ENCODE measurements around the gene TIAM1.
"Not testable (repeated sequence)": the region's sequence is repeated elsewhere in the genome, so short reads cannot be mapped to it uniquely, and the experiment has no call there.

The TIAM1 gene

GRCh38 chr21:31235671-31236450 lies 108.2 kb downstream of the TIAM1 start:
- no peak overlapping the region for H3K4me3 ChIP-seq (ENCODE audit: low read length in 2 of 2)
- H3K27ac ChIP-seq (ENCODE audit: low read length) = no peak overlapping the region
- no peaks in the 10 kb centered on the region for H3K27me3 ChIP-seq (ENCODE audit: control insufficient read depth in 1 of 2, insufficient read depth in 2 of 2, low read length in 2 of 2)
- no peaks in the 10 kb centered on the region for H3K36me3 ChIP-seq (ENCODE audit: control insufficient read depth in 2 of 2, insufficient read depth in 2 of 2, low read length in 2 of 2)
- H3K9me3 ChIP-seq (ENCODE audit: control insufficient read depth in 2 of 2, low read length in 2 of 2) = peaks cover 7 to 8% of the 10 kb centered on the region in 2 donors
- no peaks in the 10 kb centered on the region for H3K4me1 ChIP-seq (ENCODE audit: control insufficient read depth, insufficient read depth, low read length)
- no peak overlapping the region for H3K9ac ChIP-seq (ENCODE audit: low read length in 2 of 2)

GRCh38 chr21:31234936-31235335 lies 109.1 kb downstream of the TIAM1 start:
- Histone ChIP-seq H3K9ac (ENCODE audit: low read length in 2 of 2) (no peak overlapping the region), H3K4me3 (ENCODE audit: low read length in 2 of 2) (no peak overlapping the region), H3K4me1 (ENCODE audit: control insufficient read depth, insufficient read depth, low read length) (no peaks in the 10 kb centered on the region), H3K27ac (ENCODE audit: low read length) (no peak overlapping the region), H3K27me3 (ENCODE audit: control insufficient read depth in 1 of 2, insufficient read depth in 2 of 2, low read length in 2 of 2) (no peaks in the 10 kb centered on the region), H3K36me3 (ENCODE audit: control insufficient read depth in 2 of 2, insufficient read depth in 2 of 2, low read length in 2 of 2) (no peaks in the 10 kb centered on the region), H3K9me3 (ENCODE audit: control insufficient read depth in 2 of 2, low read length in 2 of 2) (peaks cover 1 to 2% of the 10 kb centered on the region in 2 donors)

- no peaks in the 10 kb centered on the region for H3K9me3 ChIP-seq (ENCODE audit: control insufficient read depth in 2 of 2, low read length in 2 of 2)
- no peaks in the 10 kb centered on the region for H3K36me3 ChIP-seq (ENCODE audit: control insufficient read depth in 2 of 2, insufficient read depth in 2 of 2, low read length in 2 of 2)
- no peak overlapping the region for H3K9ac ChIP-seq (ENCODE audit: low read length in 2 of 2)
- no peaks in the 10 kb centered on the region for H3K27me3 ChIP-seq (ENCODE audit: control insufficient read depth in 1 of 2, insufficient read depth in 2 of 2, low read length in 2 of 2)
- no peak overlapping the region for H3K27ac ChIP-seq (ENCODE audit: low read length)
- no peaks in the 10 kb centered on the region for H3K4me1 ChIP-seq (ENCODE audit: control insufficient read depth, insufficient read depth, low read length)
- no peak overlapping the region for H3K4me3 ChIP-seq (ENCODE audit: low read length in 2 of 2)
Measured at GRCh38 chr21:31233711-31234110, 110.3 kb downstream of the TIAM1 start.

GRCh38 chr21:31232344-31232743 lies 111.7 kb downstream of the TIAM1 start:
- no peaks in the 10 kb centered on the region for H3K9me3 ChIP-seq (ENCODE audit: control insufficient read depth in 2 of 2, low read length in 2 of 2)
- no peaks in the 10 kb centered on the region for H3K4me1 ChIP-seq (ENCODE audit: control insufficient read depth, insufficient read depth, low read length)
- H3K27ac ChIP-seq (ENCODE audit: low read length) = no peak overlapping the region
- H3K27me3 ChIP-seq (ENCODE audit: control insufficient read depth in 1 of 2, insufficient read depth in 2 of 2, low read length in 2 of 2) = no peaks in the 10 kb centered on the region
- no peak overlapping the region for H3K9ac ChIP-seq (ENCODE audit: low read length in 2 of 2)
- no peak overlapping the region for H3K4me3 ChIP-seq (ENCODE audit: low read length in 2 of 2)
- H3K36me3 ChIP-seq (ENCODE audit: control insufficient read depth in 2 of 2, insufficient read depth in 2 of 2, low read length in 2 of 2) = no peaks in the 10 kb centered on the region

- Histone ChIP-seq H3K4me3 (ENCODE audit: low read length in 2 of 2) (no peak overlapping the region), H3K36me3 (ENCODE audit: control insufficient read depth in 2 of 2, insufficient read depth in 2 of 2, low read length in 2 of 2) (no peaks in the 10 kb centered on the region), H3K9me3 (ENCODE audit: control insufficient read depth in 2 of 2, low read length in 2 of 2) (no peaks in the 10 kb centered on the region), H3K27ac (ENCODE audit: low read length) (no peak overlapping the region), H3K4me1 (ENCODE audit: control insufficient read depth, insufficient read depth, low read length) (no peaks in the 10 kb centered on the region), H3K9ac (ENCODE audit: low read length in 2 of 2) (no peak overlapping the region), H3K27me3 (ENCODE audit: control insufficient read depth in 1 of 2, insufficient read depth in 2 of 2, low read length in 2 of 2) (no peaks in the 10 kb centered on the region)
Measured at GRCh38 chr21:31230937-31231336, 113.1 kb downstream of the TIAM1 start.

- not testable (repeated sequence) for H3K9me3 ChIP-seq (ENCODE audit: control insufficient read depth in 2 of 2, low read length in 2 of 2); H3K27me3 ChIP-seq (ENCODE audit: control insufficient read depth in 1 of 2, insufficient read depth in 2 of 2, low read length in 2 of 2); H3K9ac ChIP-seq (ENCODE audit: low read length in 2 of 2); H3K4me1 ChIP-seq (ENCODE audit: control insufficient read depth, insufficient read depth, low read length); H3K4me3 ChIP-seq (ENCODE audit: low read length in 2 of 2); H3K36me3 ChIP-seq (ENCODE audit: control insufficient read depth in 2 of 2, insufficient read depth in 2 of 2, low read length in 2 of 2); H3K27ac ChIP-seq (ENCODE audit: low read length)
Measured at GRCh38 chr21:31228723-31229122, 115.3 kb downstream of the TIAM1 start.

GRCh38 chr21:31225713-31226112 lies 118.3 kb downstream of the TIAM1 start:
- Histone ChIP-seq H3K4me1 (ENCODE audit: control insufficient read depth, insufficient read depth, low read length) (no peaks in the 10 kb centered on the region), H3K4me3 (ENCODE audit: low read length in 2 of 2) (no peak overlapping the region), H3K36me3 (ENCODE audit: control insufficient read depth in 2 of 2, insufficient read depth in 2 of 2, low read length in 2 of 2) (no peaks in the 10 kb centered on the region), H3K27ac (ENCODE audit: low read length) (no peak overlapping the region), H3K27me3 (ENCODE audit: control insufficient read depth in 1 of 2, insufficient read depth in 2 of 2, low read length in 2 of 2) (no peaks in the 10 kb centered on the region), H3K9ac (ENCODE audit: low read length in 2 of 2) (no peak overlapping the region), H3K9me3 (ENCODE audit: control insufficient read depth in 2 of 2, low read length in 2 of 2) (no peaks in the 10 kb centered on the region)

- H3K4me1 ChIP-seq (ENCODE audit: control insufficient read depth, insufficient read depth, low read length) = no peaks in the 10 kb centered on the region
- H3K36me3 ChIP-seq (ENCODE audit: control insufficient read depth in 2 of 2, insufficient read depth in 2 of 2, low read length in 2 of 2) = no peaks in the 10 kb centered on the region
- H3K9ac ChIP-seq (ENCODE audit: low read length in 2 of 2) = no peak overlapping the region
- no peak overlapping the region for H3K4me3 ChIP-seq (ENCODE audit: low read length in 2 of 2)
- H3K9me3 ChIP-seq (ENCODE audit: control insufficient read depth in 2 of 2, low read length in 2 of 2) = no peaks in the 10 kb centered on the region
- no peak overlapping the region for H3K27ac ChIP-seq (ENCODE audit: low read length)
- H3K27me3 ChIP-seq (ENCODE audit: control insufficient read depth in 1 of 2, insufficient read depth in 2 of 2, low read length in 2 of 2) = no peaks in the 10 kb centered on the region
Measured at GRCh38 chr21:31222142-31222541, 121.9 kb downstream of the TIAM1 start.

GRCh38 chr21:31221043-31221442 lies 123.0 kb downstream of the TIAM1 start:
- no peak overlapping the region for H3K27ac ChIP-seq (ENCODE audit: low read length)
- no peaks in the 10 kb centered on the region for H3K4me1 ChIP-seq (ENCODE audit: control insufficient read depth, insufficient read depth, low read length)
- no peaks in the 10 kb centered on the region for H3K27me3 ChIP-seq (ENCODE audit: control insufficient read depth in 1 of 2, insufficient read depth in 2 of 2, low read length in 2 of 2)
- H3K9ac ChIP-seq (ENCODE audit: low read length in 2 of 2) = no peak overlapping the region
- H3K36me3 ChIP-seq (ENCODE audit: control insufficient read depth in 2 of 2, insufficient read depth in 2 of 2, low read length in 2 of 2) = no peaks in the 10 kb centered on the region
- H3K4me3 ChIP-seq (ENCODE audit: low read length in 2 of 2) = no peak overlapping the region
- no peaks in the 10 kb centered on the region for H3K9me3 ChIP-seq (ENCODE audit: control insufficient read depth in 2 of 2, low read length in 2 of 2)

GRCh38 chr21:31220575-31220974 lies 123.5 kb downstream of the TIAM1 start:
- Histone ChIP-seq H3K9me3 (ENCODE audit: control insufficient read depth in 2 of 2, low read length in 2 of 2) (no peaks in the 10 kb centered on the region), H3K4me3 (ENCODE audit: low read length in 2 of 2) (no peak overlapping the region), H3K4me1 (ENCODE audit: control insufficient read depth, insufficient read depth, low read length) (no peaks in the 10 kb centered on the region), H3K27ac (ENCODE audit: low read length) (no peak overlapping the region), H3K9ac (ENCODE audit: low read length in 2 of 2) (no peak overlapping the region), H3K36me3 (ENCODE audit: control insufficient read depth in 2 of 2, insufficient read depth in 2 of 2, low read length in 2 of 2) (no peaks in the 10 kb centered on the region), H3K27me3 (ENCODE audit: control insufficient read depth in 1 of 2, insufficient read depth in 2 of 2, low read length in 2 of 2) (no peaks in the 10 kb centered on the region)

GRCh38 chr21:31218830-31219608 lies 125.0 kb downstream of the TIAM1 start:
- H3K4me3 ChIP-seq (ENCODE audit: low read length in 2 of 2) = no peak overlapping the region
- no peak overlapping the region for H3K27ac ChIP-seq (ENCODE audit: low read length)
- H3K9ac ChIP-seq (ENCODE audit: low read length in 2 of 2) = no peak overlapping the region
- no peaks in the 10 kb centered on the region for H3K36me3 ChIP-seq (ENCODE audit: control insufficient read depth in 2 of 2, insufficient read depth in 2 of 2, low read length in 2 of 2)
- no peaks in the 10 kb centered on the region for H3K9me3 ChIP-seq (ENCODE audit: control insufficient read depth in 2 of 2, low read length in 2 of 2)
- no peaks in the 10 kb centered on the region for H3K4me1 ChIP-seq (ENCODE audit: control insufficient read depth, insufficient read depth, low read length)
- no peaks in the 10 kb centered on the region for H3K27me3 ChIP-seq (ENCODE audit: control insufficient read depth in 1 of 2, insufficient read depth in 2 of 2, low read length in 2 of 2)
